ENCODE measurements around the gene STAT3.

The STAT3 gene

DNA sequence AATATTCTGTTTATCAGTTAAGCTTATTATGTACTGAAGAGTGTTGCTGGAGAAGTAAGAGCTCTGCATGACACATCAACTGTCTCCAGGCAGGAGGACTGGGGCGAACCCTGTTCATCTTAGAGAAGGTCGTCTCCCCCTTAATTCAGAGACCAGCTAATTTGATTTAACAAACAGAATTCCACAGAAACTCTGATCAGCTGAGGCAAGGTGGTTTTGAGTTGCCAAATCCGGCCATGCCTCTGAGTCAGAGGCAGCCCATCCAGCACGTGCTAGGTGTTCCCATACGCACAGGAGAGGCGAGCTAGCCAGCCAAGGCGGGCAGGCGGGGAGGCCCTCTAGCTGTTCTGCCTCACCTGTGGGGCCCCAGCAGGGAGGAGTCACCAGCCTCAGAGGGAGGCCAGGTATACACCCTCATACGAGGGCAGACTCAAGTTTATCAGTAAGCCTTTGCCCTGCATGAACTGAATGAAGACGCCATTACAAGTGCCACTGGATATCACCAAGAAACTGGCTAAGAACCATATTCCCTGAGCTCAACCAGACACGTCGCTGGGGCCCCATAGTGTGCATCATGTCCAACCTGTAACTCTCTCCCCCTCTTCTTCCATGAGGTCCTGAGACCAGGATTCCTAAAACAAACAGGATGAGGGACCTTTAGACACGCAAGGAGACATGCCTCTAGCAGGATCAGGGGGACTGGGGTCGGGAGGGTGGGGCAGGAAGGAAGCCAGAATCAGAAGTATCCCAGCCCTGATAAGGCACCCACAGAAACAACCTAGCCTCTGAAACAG lies 74.3 kb downstream of the STAT3 start:
- DNase-seq (ENCODE audit: low read depth) = peak; percentile 22
- H3K4me3 ChIP-seq (ENCODE audit: control insufficient read depth, low read depth, low read length) = no peak overlapping the region
- TF ChIP-seq, protein P1, sequence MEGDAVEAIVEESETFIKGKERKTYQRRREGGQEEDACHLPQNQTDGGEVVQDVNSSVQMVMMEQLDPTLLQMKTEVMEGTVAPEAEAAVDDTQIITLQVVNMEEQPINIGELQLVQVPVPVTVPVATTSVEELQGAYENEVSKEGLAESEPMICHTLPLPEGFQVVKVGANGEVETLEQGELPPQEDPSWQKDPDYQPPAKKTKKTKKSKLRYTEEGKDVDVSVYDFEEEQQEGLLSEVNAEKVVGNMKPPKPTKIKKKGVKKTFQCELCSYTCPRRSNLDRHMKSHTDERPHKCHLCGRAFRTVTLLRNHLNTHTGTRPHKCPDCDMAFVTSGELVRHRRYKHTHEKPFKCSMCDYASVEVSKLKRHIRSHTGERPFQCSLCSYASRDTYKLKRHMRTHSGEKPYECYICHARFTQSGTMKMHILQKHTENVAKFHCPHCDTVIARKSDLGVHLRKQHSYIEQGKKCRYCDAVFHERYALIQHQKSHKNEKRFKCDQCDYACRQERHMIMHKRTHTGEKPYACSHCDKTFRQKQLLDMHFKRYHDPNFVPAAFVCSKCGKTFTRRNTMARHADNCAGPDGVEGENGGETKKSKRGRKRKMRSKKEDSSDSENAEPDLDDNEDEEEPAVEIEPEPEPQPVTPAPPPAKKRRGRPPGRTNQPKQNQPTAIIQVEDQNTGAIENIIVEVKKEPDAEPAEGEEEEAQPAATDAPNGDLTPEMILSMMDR (conservative IDR thresholded peaks at IDR 0.05; ENCODE audit: control insufficient read depth, insufficient read depth, low read depth, low read length) = no peak

- no peak for DNase-seq (ENCODE audit: low read depth)
- no peak overlapping the region for H3K4me3 ChIP-seq (ENCODE audit: control insufficient read depth, low read depth, low read length)
- TF ChIP-seq, protein P1 (conservative IDR thresholded peaks at IDR 0.05; ENCODE audit: control insufficient read depth, insufficient read depth, low read depth, low read length) = no peak
Measured at GRCh38 chr17:42313389-42313772, 74.9 kb downstream of the STAT3 start.

DNA sequence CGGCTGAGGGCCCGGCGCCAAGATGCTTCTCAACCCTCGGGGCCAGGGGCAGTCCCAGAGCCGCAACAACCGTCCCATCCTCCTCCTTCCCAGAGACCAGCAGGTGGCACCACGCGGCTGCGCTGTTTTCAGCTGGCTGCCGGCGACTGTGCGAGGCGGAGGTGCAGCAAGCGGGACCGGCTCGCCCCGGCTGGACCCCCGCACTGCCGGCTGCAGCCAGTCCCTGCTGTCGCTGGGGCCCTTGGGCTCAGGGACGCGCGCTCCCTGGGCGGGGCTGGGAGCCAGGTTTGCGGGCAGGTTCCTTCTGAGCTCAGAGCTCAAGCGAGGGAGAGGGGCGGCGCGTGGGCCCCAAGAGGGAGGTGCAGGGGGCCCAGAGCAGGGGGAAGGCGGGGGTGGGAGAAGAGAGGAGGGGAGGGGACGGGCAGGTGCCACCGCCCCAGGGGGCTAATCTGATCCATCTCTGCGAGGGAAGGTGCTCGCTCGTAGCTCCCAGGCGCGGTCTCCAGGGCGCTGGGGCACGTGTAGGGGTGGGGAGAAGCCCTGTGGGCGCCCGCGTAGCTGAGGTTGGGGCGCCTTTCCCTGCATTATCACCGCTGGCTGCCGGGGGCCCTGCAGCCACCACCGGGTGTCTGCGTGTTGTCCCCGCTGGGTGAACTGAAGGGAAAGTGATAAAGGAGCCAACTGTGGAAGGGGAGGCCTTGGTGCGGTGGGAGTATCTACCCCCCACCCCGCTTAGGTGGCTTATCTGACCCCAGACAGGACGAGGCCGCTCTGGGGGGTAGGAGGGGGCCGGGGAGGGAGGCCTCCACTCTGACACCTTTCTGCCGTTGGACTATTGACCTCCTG lies 75.7 kb downstream of the STAT3 start:
- no peak overlapping the region for H3K4me3 ChIP-seq (ENCODE audit: control insufficient read depth, low read depth, low read length)
- DNase-seq (ENCODE audit: low read depth) = peak; percentile 80
- TF ChIP-seq, protein P1 (conservative IDR thresholded peaks at IDR 0.05; ENCODE audit: control insufficient read depth, insufficient read depth, low read depth, low read length) = peak; percentile 51

- TF ChIP-seq, protein P1 (conservative IDR thresholded peaks at IDR 0.05; ENCODE audit: control insufficient read depth, insufficient read depth, low read depth, low read length) = no peak
- DNase-seq (ENCODE audit: low read depth) = no peak
- H3K4me3 ChIP-seq (ENCODE audit: control insufficient read depth, low read depth, low read length) = no peak overlapping the region
Measured at GRCh38 chr17:42312035-42312284, 76.3 kb downstream of the STAT3 start.

GRCh38 chr17:42311240-42312034 lies 76.8 kb downstream of the STAT3 start:
- H3K4me3 ChIP-seq (ENCODE audit: control insufficient read depth, low read depth, low read length) = no peak overlapping the region
- TF ChIP-seq, protein P1 (conservative IDR thresholded peaks at IDR 0.05; ENCODE audit: control insufficient read depth, insufficient read depth, low read depth, low read length) = no peak
- peak; percentile 95 for DNase-seq (ENCODE audit: low read depth)

DNA sequence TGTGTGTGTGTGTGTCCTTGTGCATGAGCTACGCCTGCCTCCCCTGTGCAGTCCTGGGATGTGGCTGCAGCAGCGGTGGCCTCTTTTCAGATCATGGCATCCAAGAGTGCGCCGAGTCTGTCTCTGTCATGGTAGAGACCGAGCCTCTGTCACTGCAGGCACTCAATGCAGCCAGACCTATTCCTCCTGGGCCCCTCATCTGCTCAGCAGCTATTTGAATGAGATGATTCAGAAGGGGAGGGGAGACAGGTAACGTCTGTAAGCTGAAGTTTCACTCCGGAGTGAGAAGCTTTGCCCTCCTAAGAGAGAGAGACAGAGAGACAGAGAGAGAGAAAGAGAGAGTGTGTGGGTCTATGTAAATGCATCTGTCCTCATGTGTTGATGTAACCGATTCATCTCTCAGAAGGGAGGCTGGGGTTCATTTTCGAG lies 77.4 kb downstream of the STAT3 start:
- TF ChIP-seq, protein P1 (conservative IDR thresholded peaks at IDR 0.05; ENCODE audit: control insufficient read depth, insufficient read depth, low read depth, low read length) = no peak
- no peak for DNase-seq (ENCODE audit: low read depth)
- no peak overlapping the region for H3K4me3 ChIP-seq (ENCODE audit: control insufficient read depth, low read depth, low read length)

All from fibroblast of mammary gland (primary cell).